Transverse colon (tissue), 3 donors: Measurements from ENCODE around the gene DGKH.

Experiments used
- CTCF ChIP-seq, 5 experiments: fragments of 200-600 bp in 3 of 5; fragments of 450-650 bp in 2 of 5; sonication (generic) in 3 of 5; IDR thresholded peaks; 1 replicate in 2 of 5; 2 replicates in 3 of 5; pipeline ENCODE4 v1.5.1; 2016 to 2017; ENCODE audit warnings: antibody characterized with exemption in 5 of 5, inconsistent platforms in 3 of 5, mild to moderate bottlenecking in 2 of 5, moderate library complexity in 1 of 5
- EP300 ChIP-seq: sonication (generic); formaldehyde crosslinking; IDR thresholded peaks from one replicate; pipeline ENCODE4 v1.6.1; 2017; ENCODE audit warnings: antibody characterized with exemption, low read depth
- POLR2A ChIP-seq: fragments of 450-650 bp; IDR thresholded peaks from one replicate; pipeline ENCODE4 v1.6.1; 2016; ENCODE audit warnings: antibody characterized with exemption, mild to moderate bottlenecking, moderate library complexity

- TF ChIP-seq POLR2A (no peak), CTCF (IDR thresholded peaks at IDR 0.05) (no peak), EP300 (no peak)
Measured at GRCh38 chr13:42181381-42181953, 133.0 kb downstream of the DGKH start.
